Karpas-422 (cell line): ENCODE measurements around the gene PSG7. TPM values are rescaled to one million over a fixed set of nuclear protein-coding genes. Genes with fewer than 3 reads are reported as not detected.
A peak's percentile ranks its signal among the peaks of the same experiment; 100 is the strongest.
"Not testable (repeated sequence)": the region's sequence is repeated elsewhere in the genome, so short reads cannot be mapped to it uniquely, and the experiment has no call there.

ENCODE experiments used
- DNase-seq: peaks from one replicate; pipeline ENCODE4 v3.0.0-alpha.2; 2015
- H2AFZ ChIP-seq: fragments of 200-600 bp; sonication (generic); 2 replicates; pipeline ENCODE4 v1.6.1; 2014; ENCODE audit warnings: antibody characterized with exemption, low read length, mixed read lengths
- H3K27ac ChIP-seq: fragments of 200-600 bp; sonication (generic); 2 replicates; pipeline ENCODE4 v1.5.1; 2014; ENCODE audit warnings: mild to moderate bottlenecking, low read length, moderate library complexity
- H3K27me3 ChIP-seq: fragments of 200-600 bp; sonication (generic); 2 replicates; pipeline ENCODE4 v1.6.1; 2014; ENCODE audit warnings: low read length, mixed read lengths
- H3K36me3 ChIP-seq: fragments of 200-600 bp; sonication (generic); 2 replicates; pipeline ENCODE4 v1.6.1; 2014; ENCODE audit warnings: low read length, mixed read lengths; ENCODE audit not compliant: insufficient read depth
- H3K4me1 ChIP-seq: fragments of 200-600 bp; sonication (generic); 2 replicates; pipeline ENCODE4 v1.6.1; 2014; ENCODE audit warnings: mild to moderate bottlenecking, low read length, mixed read lengths
- H3K4me2 ChIP-seq: fragments of 200-600 bp; sonication (generic); 2 replicates; pipeline ENCODE4 v1.6.1; 2014; ENCODE audit warnings: low read length, low read depth, mild to moderate bottlenecking; ENCODE audit not compliant: poor library complexity, severe bottlenecking
- H3K4me3 ChIP-seq: fragments of 200-600 bp; sonication (generic); 2 replicates; pipeline ENCODE4 v1.5.1; 2014; ENCODE audit warnings: mild to moderate bottlenecking, antibody characterized with exemption, low read length, mixed read lengths
- H3K79me2 ChIP-seq: fragments of 200-600 bp; sonication (generic); 2 replicates; pipeline ENCODE4 v1.6.1; 2014; ENCODE audit warnings: mild to moderate bottlenecking, low read length, mixed read lengths
- H3K9ac ChIP-seq: fragments of 200-600 bp; sonication (generic); 2 replicates; pipeline ENCODE4 v1.6.0; 2014; ENCODE audit warnings: low read length
- H3K9me2 ChIP-seq: fragments of 200-600 bp; sonication (generic), shearing (Covaris generic); replicated peaks from 2 replicates; pipeline ENCODE4 v1.6.0; 2014; ENCODE audit warnings: mild to moderate bottlenecking, low read length, moderate library complexity; ENCODE audit not compliant: insufficient read depth
- H3K9me3 ChIP-seq: fragments of 300-700, 200-600 bp; sonication (generic); 2 replicates; pipeline ENCODE4 v1.6.1; 2014; ENCODE audit warnings: low read length, mixed read lengths
- H4K20me1 ChIP-seq: fragments of 200-600 bp; sonication (generic); 2 replicates; pipeline ENCODE4 v1.6.1; 2014; ENCODE audit warnings: mild to moderate bottlenecking, antibody characterized with exemption, low read length, low read depth; ENCODE audit not compliant: insufficient read depth
- total RNA-seq: library from RNA; depleted of rRNA; stranded (reverse); fragments of >200 nt; shearing (Covaris generic); gene quantifications from 2 replicates; pipeline ENCODE4 v1.2.3, GENCODE V29; 2014; ENCODE audit warnings: low replicate concordance

Gene PSG7
- total RNA-seq, 1 experiment from 2014 or later, result not detected

DNA sequence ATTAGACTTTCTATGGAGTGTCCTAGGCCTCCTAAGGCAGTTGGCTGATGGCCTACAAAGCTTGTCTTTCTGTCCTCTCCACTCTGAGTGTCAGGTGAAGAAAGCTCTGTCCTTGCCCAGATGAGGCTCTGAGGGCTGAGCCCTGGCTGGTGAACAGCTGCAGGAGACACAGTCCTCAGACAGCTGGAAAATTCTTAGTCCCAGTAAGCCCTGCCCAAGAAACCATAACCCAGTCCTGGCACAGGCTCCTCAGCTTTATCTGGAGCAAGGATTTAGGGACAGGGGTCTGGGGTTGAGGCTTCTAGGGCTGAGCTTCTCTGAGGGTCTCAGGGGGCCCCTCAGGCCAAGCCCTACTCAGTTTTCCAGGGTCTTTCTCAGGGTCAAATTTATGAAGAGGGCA is 2.3 kb downstream of the PSG7 start:
- not testable (repeated sequence) for H2AFZ ChIP-seq, H3K4me3 ChIP-seq, H3K9me2 ChIP-seq, H3K4me1 ChIP-seq, H3K27me3 ChIP-seq, H3K9me3 ChIP-seq, H3K27ac ChIP-seq, H3K9ac ChIP-seq, DNase-seq, H3K4me2 ChIP-seq, H3K79me2 ChIP-seq, H4K20me1 ChIP-seq, H3K36me3 ChIP-seq

DNA sequence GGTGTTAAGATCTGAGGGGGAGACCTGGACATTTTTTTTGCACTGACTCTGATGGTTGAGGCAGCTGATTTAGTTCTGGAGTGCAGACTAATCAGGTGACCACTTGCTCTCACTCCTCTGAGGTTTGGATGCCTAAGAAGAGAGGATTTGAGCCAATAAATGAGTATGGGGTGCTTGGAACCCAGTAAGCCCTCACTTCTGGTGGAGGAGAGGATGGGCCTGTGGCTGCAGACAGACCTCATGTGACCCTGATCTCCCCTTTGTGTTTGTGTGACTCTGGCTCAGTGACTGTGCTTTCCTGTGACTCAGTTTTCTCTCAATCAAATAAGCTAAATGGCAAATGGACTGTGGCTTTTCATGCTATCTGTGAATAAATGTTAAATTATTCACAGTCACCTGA is 2.8 kb downstream of the PSG7 start:
- H3K9me2 ChIP-seq, H3K4me2 ChIP-seq, DNase-seq, H3K4me1 ChIP-seq, H3K27ac ChIP-seq, H3K79me2 ChIP-seq, H3K36me3 ChIP-seq, H3K4me3 ChIP-seq, H3K27me3 ChIP-seq, H2AFZ ChIP-seq, H3K9me3 ChIP-seq, H4K20me1 ChIP-seq, H3K9ac ChIP-seq: not testable (repeated sequence)

DNA sequence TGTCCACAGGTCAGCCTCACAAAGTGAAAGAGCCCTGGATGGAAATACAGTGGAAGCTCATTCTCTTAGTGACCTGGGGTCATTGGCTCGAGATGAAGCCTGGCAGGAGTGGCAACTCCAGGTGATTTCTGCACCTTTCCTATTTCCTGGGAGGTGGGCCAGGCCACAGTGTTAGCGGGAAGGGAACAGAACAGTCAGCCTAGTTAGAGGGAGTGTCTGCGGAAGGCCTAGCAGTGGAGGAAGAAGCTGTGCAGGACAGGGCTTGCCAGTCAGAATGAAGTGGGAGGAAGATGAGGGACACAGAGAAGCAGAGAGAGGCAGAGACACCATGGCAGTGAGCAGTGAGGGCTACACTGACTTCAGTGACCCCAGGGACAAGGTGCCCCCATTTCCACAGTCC is 3.6 kb downstream of the PSG7 start:
- H3K79me2 ChIP-seq, H3K4me3 ChIP-seq, H3K9me3 ChIP-seq, H3K4me1 ChIP-seq, DNase-seq, H3K27ac ChIP-seq, H3K9ac ChIP-seq, H2AFZ ChIP-seq, H3K27me3 ChIP-seq, H3K9me2 ChIP-seq, H3K36me3 ChIP-seq, H3K4me2 ChIP-seq, H4K20me1 ChIP-seq: not testable (repeated sequence)

DNA sequence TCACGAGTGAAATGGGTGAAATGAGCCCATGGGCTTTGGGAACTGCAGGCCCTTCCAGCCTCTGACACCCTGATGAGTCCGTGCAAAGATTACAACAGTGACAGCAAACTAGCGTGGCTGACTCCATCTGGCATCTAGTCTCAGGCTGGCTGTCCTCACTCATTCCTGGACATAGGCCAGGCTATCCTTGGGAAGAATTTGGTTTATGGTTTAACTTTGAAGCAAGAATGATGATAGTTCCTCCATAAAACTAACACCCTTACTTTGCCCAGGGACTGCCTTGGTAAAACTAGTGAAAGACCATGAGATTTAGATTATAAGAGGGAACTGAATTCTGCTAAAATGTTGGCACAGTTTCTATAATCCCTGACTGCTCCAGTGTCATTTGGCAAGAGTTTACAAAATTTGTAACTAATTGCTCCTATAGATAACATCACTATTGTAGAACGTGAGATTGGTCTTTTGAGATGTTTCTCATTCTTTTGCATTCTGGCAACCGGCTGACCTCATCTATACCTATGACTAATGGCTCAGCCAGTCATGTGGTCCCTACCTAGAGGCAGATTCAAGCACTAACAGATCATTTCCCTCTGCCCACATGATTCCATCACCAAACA is 4.4 kb downstream of the PSG7 start:
- DNase-seq, H3K4me2 ChIP-seq, H3K4me3 ChIP-seq, H3K4me1 ChIP-seq, H4K20me1 ChIP-seq, H3K9me2 ChIP-seq, H3K36me3 ChIP-seq, H3K9me3 ChIP-seq, H3K27me3 ChIP-seq, H3K9ac ChIP-seq, H3K27ac ChIP-seq, H2AFZ ChIP-seq, H3K79me2 ChIP-seq: not testable (repeated sequence)

DNA sequence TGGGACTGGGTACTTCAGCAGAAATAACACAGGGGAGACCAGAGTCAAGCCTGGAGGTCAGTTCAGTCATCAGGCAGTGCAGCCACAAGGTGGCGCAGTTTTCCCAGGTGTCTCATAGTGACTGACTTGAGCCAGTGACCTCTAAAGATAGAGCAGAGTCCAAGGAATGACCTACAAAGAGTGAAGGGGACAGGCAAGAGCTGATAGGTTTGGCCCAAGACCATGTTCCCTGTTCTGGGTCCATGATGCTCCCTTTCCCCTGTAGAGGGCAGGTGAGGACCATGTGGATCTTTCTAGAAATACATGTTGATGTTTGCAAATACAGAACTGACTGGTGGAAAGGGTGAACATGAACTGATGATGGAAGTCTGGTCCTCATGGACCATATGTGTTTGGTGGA is 6.8 kb downstream of the PSG7 start:
- not testable (repeated sequence) for H3K27me3 ChIP-seq, H3K9me2 ChIP-seq, H3K4me1 ChIP-seq, H3K79me2 ChIP-seq, H3K9ac ChIP-seq, H3K36me3 ChIP-seq, H2AFZ ChIP-seq, H3K4me3 ChIP-seq, H3K27ac ChIP-seq, H3K9me3 ChIP-seq, H3K4me2 ChIP-seq, H4K20me1 ChIP-seq
- peak; percentile 44 for DNase-seq

DNA sequence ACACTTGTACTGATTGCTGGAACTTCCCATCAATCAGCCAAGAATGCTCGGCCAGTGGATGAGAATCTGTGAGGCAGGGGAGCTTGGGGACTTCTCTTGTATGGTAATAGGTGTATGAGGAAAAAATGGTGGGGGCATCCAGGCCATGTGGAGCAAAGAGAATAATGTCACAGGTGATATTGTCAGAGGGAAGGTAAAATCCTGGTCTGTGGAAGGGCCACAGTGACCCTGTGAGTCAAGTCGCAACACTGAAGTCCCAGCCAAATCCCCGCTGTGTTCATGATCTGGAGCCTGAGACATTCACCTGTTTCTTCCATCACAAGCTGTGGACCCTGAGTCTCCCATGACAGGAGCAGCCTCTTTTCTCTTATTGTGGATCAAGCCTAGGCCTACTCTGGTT is 8.1 kb downstream of the PSG7 start:
- Histone ChIP-seq H3K27me3 (no peaks in the 10 kb centered on the region), H4K20me1 (no peaks in the 10 kb centered on the region), H2AFZ (no peak overlapping the region), H3K9ac (no peak overlapping the region), H3K4me1 (no peaks in the 10 kb centered on the region), H3K27ac (no peak overlapping the region), H3K4me3 (no peak overlapping the region), H3K36me3 (no peaks in the 10 kb centered on the region), H3K9me3 (no peaks in the 10 kb centered on the region), H3K79me2 (no peaks in the 10 kb centered on the region), H3K9me2 (no peaks in the 10 kb centered on the region), H3K4me2 (no peak overlapping the region)
- no peak for DNase-seq

DNA sequence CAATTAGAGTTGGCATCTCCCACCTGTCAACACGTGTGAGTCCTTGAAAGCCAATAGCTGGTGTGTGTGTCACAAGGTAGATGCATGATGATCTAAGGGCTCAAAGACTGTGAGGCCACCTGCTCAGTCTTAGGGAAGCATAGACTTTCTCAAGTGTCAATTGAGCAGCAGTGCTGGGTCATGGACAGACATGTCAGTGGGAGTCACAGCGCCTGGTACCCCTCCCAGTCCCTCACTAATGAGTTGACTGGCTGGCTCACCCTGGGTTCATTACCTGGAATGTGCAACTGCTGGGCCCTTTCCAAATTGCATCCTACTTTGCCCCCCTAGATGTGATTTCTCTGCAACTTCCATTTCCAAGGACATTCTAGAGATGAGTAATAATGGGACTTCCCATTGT is 10.2 kb downstream of the PSG7 start:
- Histone ChIP-seq H3K36me3 (no peaks in the 10 kb centered on the region), H3K4me3 (no peak overlapping the region), H3K4me1 (no peaks in the 10 kb centered on the region), H4K20me1 (no peaks in the 10 kb centered on the region), H3K4me2 (no peak overlapping the region), H2AFZ (no peak overlapping the region), H3K9me3 (no peaks in the 10 kb centered on the region), H3K27me3 (no peaks in the 10 kb centered on the region), H3K9me2 (no peaks in the 10 kb centered on the region), H3K9ac (no peak overlapping the region), H3K79me2 (no peaks in the 10 kb centered on the region), H3K27ac (no peak overlapping the region)
- no peak for DNase-seq

DNA sequence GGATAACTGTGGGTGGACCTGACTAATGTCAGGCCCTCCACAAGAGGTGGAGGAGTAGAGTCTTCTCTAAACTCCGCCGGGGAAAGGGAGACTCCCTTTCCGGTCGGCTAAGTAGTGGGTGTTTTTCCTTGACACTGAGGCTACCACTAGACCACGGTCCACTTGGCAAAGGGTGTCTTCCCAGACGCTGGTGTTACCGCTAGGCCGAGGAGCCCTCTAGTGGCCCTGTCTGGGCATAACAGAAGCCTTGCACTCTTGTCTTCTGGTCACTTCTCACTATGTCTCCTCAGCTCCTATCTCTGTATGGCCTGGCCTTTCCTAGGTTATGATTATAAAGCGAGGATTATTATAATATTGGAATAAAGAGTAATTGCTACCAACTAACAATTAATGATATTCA is 13.9 kb downstream of the PSG7 start:
- not testable (repeated sequence) for H2AFZ ChIP-seq, H3K79me2 ChIP-seq, H4K20me1 ChIP-seq, H3K9me2 ChIP-seq, H3K27ac ChIP-seq, H3K4me1 ChIP-seq, H3K27me3 ChIP-seq, H3K9ac ChIP-seq, H3K4me2 ChIP-seq, H3K4me3 ChIP-seq, H3K9me3 ChIP-seq, H3K36me3 ChIP-seq
- peak; percentile 77 for DNase-seq

DNA sequence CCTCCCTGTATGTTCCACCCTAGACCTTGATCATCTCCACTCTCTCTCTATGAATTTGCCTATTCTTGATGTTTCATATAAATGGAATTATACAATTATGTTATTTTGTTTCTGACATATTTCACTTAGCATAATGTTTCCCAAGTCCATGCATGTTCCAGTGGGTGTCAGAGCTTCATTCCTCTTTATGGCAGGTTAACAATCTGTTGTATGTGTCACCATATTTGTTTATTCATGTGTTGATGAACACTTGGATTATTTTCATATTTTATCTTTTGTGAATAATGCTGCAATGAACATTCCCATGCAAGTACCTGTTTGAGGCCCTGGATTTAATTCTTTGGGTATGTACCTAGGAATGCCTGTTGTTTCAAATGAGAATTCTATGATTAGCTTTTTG is 16.0 kb downstream of the PSG7 start:
- not testable (repeated sequence) for H3K79me2 ChIP-seq, DNase-seq, H3K9ac ChIP-seq, H3K4me3 ChIP-seq, H4K20me1 ChIP-seq, H3K9me3 ChIP-seq, H3K4me1 ChIP-seq, H3K27ac ChIP-seq, H3K36me3 ChIP-seq, H3K27me3 ChIP-seq, H2AFZ ChIP-seq, H3K4me2 ChIP-seq, H3K9me2 ChIP-seq
